T-helper 2 cell (primary cell): ENCODE measurements around the gene TFB1M.
"Not testable (repeated sequence)": the region's sequence is repeated elsewhere in the genome, so short reads cannot be mapped to it uniquely, and the experiment has no call there.

Source experiments
- DNase-seq, 5 experiments: peaks; one replicate each; pipeline versions ENCODE4 v3.0.0 to v3.0.0-alpha.2; 2012 to 2022

Gene TFB1M

GRCh38 chr6:155329460-155330132, 15.3 kb upstream of the TFB1M start:
- no peak for DNase-seq

GRCh38 chr6:155328539-155329459, 14.5 kb upstream of the TFB1M start:
- no peak for DNase-seq

GRCh38 chr6:155328074-155328538, 13.8 kb upstream of the TFB1M start:
- DNase-seq, result no peak

GRCh38 chr6:155327326-155328073, 13.2 kb upstream of the TFB1M start:
- DNase-seq, result peak; percentile 17 to 65 (median 33)

- no peak for DNase-seq
These were observed 11.6 kb upstream of the TFB1M start for GRCh38 chr6:155325700-155326516.

GRCh38 chr6:155324993-155325392, 10.7 kb upstream of the TFB1M start:
- DNase-seq, result no peak

GRCh38 chr6:155324172-155324571, 9.9 kb upstream of the TFB1M start:
- no peak for DNase-seq

GRCh38 chr6:155319902-155320301, 5.6 kb upstream of the TFB1M start:
- no peak for DNase-seq

- no peak for DNase-seq
These were observed 2.9 kb upstream of the TFB1M start for GRCh38 chr6:155317186-155317585.

- no peak for DNase-seq
These were observed 2.1 kb upstream of the TFB1M start for GRCh38 chr6:155316419-155316818.

GRCh38 chr6:155315516-155315871, 1.2 kb upstream of the TFB1M start:
- no peak for DNase-seq

- peak in 3 of 5 experiments; percentile 21 to 94 (median 37) for DNase-seq
These were observed 660 bp upstream of the TFB1M start for GRCh38 chr6:155314773-155315515.

- peak in 2 of 5 experiments; percentile 4 to 60 for DNase-seq
These were observed 637 bp downstream of the TFB1M start for GRCh38 chr6:155313602-155314091.

- DNase-seq, result not testable (repeated sequence)
These were observed 1.3 kb downstream of the TFB1M start for GRCh38 chr6:155312950-155313349.

GRCh38 chr6:155311583-155311982, 2.7 kb downstream of the TFB1M start:
- no peak for DNase-seq

GRCh38 chr6:155311086-155311485, 3.2 kb downstream of the TFB1M start:
- no peak for DNase-seq

- DNase-seq, result no peak
These were observed 3.7 kb downstream of the TFB1M start for GRCh38 chr6:155310596-155310995.

- no peak for DNase-seq
These were observed 5.1 kb downstream of the TFB1M start for GRCh38 chr6:155309150-155309549.

- DNase-seq, result no peak
These were observed 7.3 kb downstream of the TFB1M start for GRCh38 chr6:155306958-155307357.

GRCh38 chr6:155303361-155303870, 10.9 kb downstream of the TFB1M start:
- DNase-seq, result no peak

- no peak for DNase-seq
These were observed 12.4 kb downstream of the TFB1M start for GRCh38 chr6:155301867-155302266.
